Keratinocyte (primary cell): ENCODE results near the gene CFP. TPM values are rescaled to one million over a fixed set of nuclear protein-coding genes. Genes with fewer than 3 reads are reported as not detected.
A peak's percentile ranks its signal among the peaks of the same experiment; 100 is the strongest.

Experiments used
- DNase-seq: peaks from one replicate; pipeline ENCODE4 v3.0.0-alpha.2; 2011; ENCODE audit warnings: low read depth, missing footprints, low spot score
- FAIRE-seq: peaks from 2 replicates; lab custom pipeline; 2011; peaks lifted over from hg19 to GRCh38; lab: Jason Lieb, UNC
- H2AFZ ChIP-seq: 2 replicates; pipeline ENCODE4 v1.6.0; 2012; ENCODE audit warnings: low read length, control low read depth, inconsistent platforms; ENCODE audit not compliant: control insufficient read depth
- H3K27ac ChIP-seq: 2 replicates; pipeline ENCODE4 v1.5.1; 2011; ENCODE audit warnings: low read length; ENCODE audit not compliant: control insufficient read depth, insufficient read depth
- H3K27me3 ChIP-seq: 3 replicates; pipeline ENCODE4 v1.6.0; 2011; ENCODE audit warnings: low read length; ENCODE audit not compliant: control insufficient read depth, insufficient read depth; ENCODE audit errors: extremely low read depth
- H3K36me3 ChIP-seq, 2 experiments: 2 replicates in 1 of 2; 3 replicates in 1 of 2; pipeline ENCODE4 v1.5.1; 2011; ENCODE audit warnings: low read length in 2 of 2, mild to moderate bottlenecking in 1 of 2; ENCODE audit not compliant: control insufficient read depth in 2 of 2, insufficient read depth in 2 of 2; ENCODE audit errors: extremely low read depth in 1 of 2
- H3K4me1 ChIP-seq: 3 replicates; pipeline ENCODE4 v1.5.1; 2011; ENCODE audit warnings: low read length; ENCODE audit not compliant: control insufficient read depth, insufficient read depth; ENCODE audit errors: extremely low read depth
- H3K4me2 ChIP-seq: 3 replicates; pipeline ENCODE4 v1.6.0; 2011; ENCODE audit warnings: low read depth, low read length; ENCODE audit not compliant: control insufficient read depth, insufficient read depth; ENCODE audit errors: extremely low read depth
- H3K4me3 ChIP-seq, 3 experiments: fragments of 200-600 bp in 1 of 3; sonication (generic) in 1 of 3; 2 replicates in 2 of 3; 3 replicates in 1 of 3; pipeline ENCODE4 v1.5.1; 2011 to 2016; ENCODE audit warnings: low read length in 3 of 3, mild to moderate bottlenecking in 3 of 3, control low read depth in 2 of 3, inconsistent platforms in 1 of 3, low read depth in 1 of 3, mixed read lengths in 1 of 3, mixed run types in 1 of 3, moderate library complexity in 1 of 3; ENCODE audit not compliant: control insufficient read depth in 2 of 3, insufficient read depth in 2 of 3; ENCODE audit errors: extremely low read depth in 1 of 3
- H3K79me2 ChIP-seq: 2 replicates; pipeline ENCODE4 v1.6.0; 2012; ENCODE audit warnings: low read length; ENCODE audit not compliant: control insufficient read depth, insufficient read depth
- H3K9ac ChIP-seq: 3 replicates; pipeline ENCODE4 v1.6.0; 2011; ENCODE audit warnings: low read length; ENCODE audit not compliant: control insufficient read depth, insufficient read depth; ENCODE audit errors: extremely low read depth
- H3K9me1 ChIP-seq: 3 replicates; pipeline ENCODE4 v1.6.0; 2011; ENCODE audit warnings: low read length; ENCODE audit not compliant: control insufficient read depth, insufficient read depth; ENCODE audit errors: extremely low read depth
- H3K9me3 ChIP-seq: 2 replicates; pipeline ENCODE4 v1.5.1; 2012; ENCODE audit warnings: low read depth, low read length; ENCODE audit not compliant: control insufficient read depth
- H4K20me1 ChIP-seq: 3 replicates; pipeline ENCODE4 v1.6.0; 2011; ENCODE audit warnings: low read length; ENCODE audit not compliant: control insufficient read depth, insufficient read depth; ENCODE audit errors: extremely low read depth
- CTCF ChIP-seq, 3 experiments: IDR thresholded peaks in 1 of 3; conservative IDR thresholded peaks in 1 of 3; optimal IDR thresholded peaks in 1 of 3; 2 replicates in 2 of 3; 3 replicates in 1 of 3; pipeline versions ENCODE3 to v1.5.1; 2011; ENCODE audit warnings: low read length in 3 of 3, mild to moderate bottlenecking in 3 of 3, moderate library complexity in 2 of 3, control low read depth in 1 of 3, inconsistent platforms in 1 of 3; ENCODE audit not compliant: insufficient read depth in 2 of 3; ENCODE audit errors: extremely low read depth in 1 of 3
- EZH2 ChIP-seq: IDR thresholded peaks from one replicate; pipeline ENCODE4 v1.6.1; 2012; ENCODE audit warnings: inconsistent platforms, mild to moderate bottlenecking, low read length, moderate library complexity
- dilution Hi-C: fragments of 300-500 bp; cut with MboI; formaldehyde crosslinking; loops from one replicate; pipeline ENCODE4 v1.7.0; 2020; ENCODE audit warnings: low sequenced_read_pairs; ENCODE audit not compliant: extremely low pct_ligation_motif_present
- polyA plus RNA-seq, 5 experiments: library from polyadenylated mRNA; depleted of rRNA in 3 of 5; stranded (reverse) in 3 of 5; stranded (forward) in 1 of 5; unstranded in 1 of 5; fragments of >200 nt; gene quantifications; 1 replicate in 1 of 5; 2 replicates in 3 of 5; 3 replicates in 1 of 5; pipeline versions ENCODE4 v1.2.1 to v1.2.3, GENCODE V29; 2011 to 2012; ENCODE audit warnings: missing spikeins in 2 of 5, low read depth in 1 of 5, low replicate concordance in 1 of 5
- small RNA-seq, 3 experiments: library from RNA; depleted of rRNA; stranded (forward); fragments of <200 nt; gene quantifications; one replicate each; pipeline ENCODE3, GENCODE V24; 2012; ENCODE audit warnings: low read depth in 3 of 3, low replicate concordance in 1 of 3; ENCODE audit not compliant: insufficient read length in 3 of 3

The CFP gene
- polyA plus RNA-seq, 1 donor (not counting 4 experiments of a cell fraction or from before 2014, with no cell fraction given): 0.04 TPM

- peaks cover 2 to 4% of the 10 kb centered on the region in 2 experiments for H3K36me3 ChIP-seq
- peak overlapping the region; percentile 34 to 57 (median 38) for H3K4me3 ChIP-seq
- H4K20me1 ChIP-seq: no peaks in the 10 kb centered on the region
- dilution Hi-C loops: no loop called here
- FAIRE-seq: no peak
- H3K4me2 ChIP-seq: peak overlapping the region; percentile 66
- no peak for DNase-seq
- no peaks in the 10 kb centered on the region for H3K9me1 ChIP-seq
- no peak for TF ChIP-seq EZH2
- TF ChIP-seq CTCF (optimal IDR thresholded peaks at IDR 0.05 in 1 of 3, IDR thresholded peaks at IDR 0.05 in 1 of 3, conservative IDR thresholded peaks at IDR 0.05 in 1 of 3; ENCODE audit: extremely low read depth in 1 of 3, insufficient read depth in 2 of 3, low read length in 3 of 3): no peak
- H3K4me1 ChIP-seq: peaks cover 6% of the 10 kb centered on the region
- peaks cover 2% of the 10 kb centered on the region for H3K9me3 ChIP-seq
- H3K27ac ChIP-seq: peak overlapping the region; percentile 58
- no peak overlapping the region for H2AFZ ChIP-seq
- H3K9ac ChIP-seq: peak overlapping the region; percentile 73
- H3K79me2 ChIP-seq: no peaks in the 10 kb centered on the region
- H3K27me3 ChIP-seq: no peaks in the 10 kb centered on the region
Measured at GRCh38 chrX:47573341-47574075, 56.2 kb downstream of the CFP start.

Small RNA genes lying within 50 kb of the gene (small RNA-seq; reads per million reads assigned to genes)
- 0 reads per million in 3 experiments for gene MIR4769

Other genes starting within 250 kb of the CFP start
- 4.2 to 5.0 TPM (median 4.2 TPM) in 3 replicates for gene ZNF41, start 146.7 kb downstream of the CFP start, polyA plus RNA-seq
- gene ARAF, start 68.7 kb downstream of the CFP start, polyA plus RNA-seq: 21.3 to 40.5 TPM (median 22.4 TPM) in 3 replicates
- 151 to 328 TPM (median 162 TPM) in 3 replicates for gene TIMP1, start 47.5 kb downstream of the CFP start, polyA plus RNA-seq
- 0.07 to 0.36 TPM in 2 of 3 replicates, not detected in the other for gene SYN1, start 10.1 kb downstream of the CFP start, polyA plus RNA-seq
- 8.2 to 13.5 TPM (median 12.9 TPM) in 3 replicates for gene ELK1, start 20.6 kb upstream of the CFP start, polyA plus RNA-seq
- gene UXT, start 29.2 kb upstream of the CFP start, polyA plus RNA-seq: 87.4 to 102 TPM (median 93.1 TPM) in 3 replicates
- 3.8 to 5.0 TPM (median 5.0 TPM) in 3 replicates for gene ZNF81, start 207.0 kb upstream of the CFP start, polyA plus RNA-seq